ENCODE results near the gene FAM200C. TPM values are rescaled to one million over a fixed set of nuclear protein-coding genes. Genes with fewer than 3 reads are reported as not detected.
A peak's percentile ranks its signal among the peaks of the same experiment; 100 is the strongest.

FAM200C gene
- total RNA-seq, 1 donor from 2014 or later, result 3.2 TPM

GRCh38 chr5:160444407-160444806, 44.6 kb upstream of the FAM200C start:
- Mint-ChIP-seq H3K4me1 (ENCODE audit: unreplicated experiment) (no peaks in the 10 kb centered on the region), H3K27me3 (ENCODE audit: unreplicated experiment) (peaks cover 1% of the 10 kb centered on the region), H3K36me3 (ENCODE audit: low read depth, unreplicated experiment) (no peaks in the 10 kb centered on the region), H3K27ac (ENCODE audit: unreplicated experiment) (no peak overlapping the region), H3K4me3 (ENCODE audit: unreplicated experiment) (no peak overlapping the region), H3K9me3 (ENCODE audit: unreplicated experiment) (no peaks in the 10 kb centered on the region)
- DNase-seq (ENCODE audit: low spot score), result no peak
- TF ChIP-seq, protein P1, sequence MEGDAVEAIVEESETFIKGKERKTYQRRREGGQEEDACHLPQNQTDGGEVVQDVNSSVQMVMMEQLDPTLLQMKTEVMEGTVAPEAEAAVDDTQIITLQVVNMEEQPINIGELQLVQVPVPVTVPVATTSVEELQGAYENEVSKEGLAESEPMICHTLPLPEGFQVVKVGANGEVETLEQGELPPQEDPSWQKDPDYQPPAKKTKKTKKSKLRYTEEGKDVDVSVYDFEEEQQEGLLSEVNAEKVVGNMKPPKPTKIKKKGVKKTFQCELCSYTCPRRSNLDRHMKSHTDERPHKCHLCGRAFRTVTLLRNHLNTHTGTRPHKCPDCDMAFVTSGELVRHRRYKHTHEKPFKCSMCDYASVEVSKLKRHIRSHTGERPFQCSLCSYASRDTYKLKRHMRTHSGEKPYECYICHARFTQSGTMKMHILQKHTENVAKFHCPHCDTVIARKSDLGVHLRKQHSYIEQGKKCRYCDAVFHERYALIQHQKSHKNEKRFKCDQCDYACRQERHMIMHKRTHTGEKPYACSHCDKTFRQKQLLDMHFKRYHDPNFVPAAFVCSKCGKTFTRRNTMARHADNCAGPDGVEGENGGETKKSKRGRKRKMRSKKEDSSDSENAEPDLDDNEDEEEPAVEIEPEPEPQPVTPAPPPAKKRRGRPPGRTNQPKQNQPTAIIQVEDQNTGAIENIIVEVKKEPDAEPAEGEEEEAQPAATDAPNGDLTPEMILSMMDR (IDR thresholded peaks at IDR 0.05; ENCODE audit: unreplicated experiment), result no peak

GRCh38 chr5:160442824-160443431, 43.1 kb upstream of the FAM200C start:
- no peaks in the 10 kb centered on the region for H3K36me3 Mint-ChIP-seq (ENCODE audit: low read depth, unreplicated experiment)
- no peaks in the 10 kb centered on the region for H3K9me3 Mint-ChIP-seq (ENCODE audit: unreplicated experiment)
- no peak overlapping the region for H3K4me3 Mint-ChIP-seq (ENCODE audit: unreplicated experiment)
- TF ChIP-seq, protein P1 (IDR thresholded peaks at IDR 0.05; ENCODE audit: unreplicated experiment), result no peak
- DNase-seq (ENCODE audit: low spot score), result no peak
- peaks cover 3% of the 10 kb centered on the region for H3K27me3 Mint-ChIP-seq (ENCODE audit: unreplicated experiment)
- peaks cover 10% of the 10 kb centered on the region for H3K4me1 Mint-ChIP-seq (ENCODE audit: unreplicated experiment)
- H3K27ac Mint-ChIP-seq (ENCODE audit: unreplicated experiment), result no peak overlapping the region

DNA sequence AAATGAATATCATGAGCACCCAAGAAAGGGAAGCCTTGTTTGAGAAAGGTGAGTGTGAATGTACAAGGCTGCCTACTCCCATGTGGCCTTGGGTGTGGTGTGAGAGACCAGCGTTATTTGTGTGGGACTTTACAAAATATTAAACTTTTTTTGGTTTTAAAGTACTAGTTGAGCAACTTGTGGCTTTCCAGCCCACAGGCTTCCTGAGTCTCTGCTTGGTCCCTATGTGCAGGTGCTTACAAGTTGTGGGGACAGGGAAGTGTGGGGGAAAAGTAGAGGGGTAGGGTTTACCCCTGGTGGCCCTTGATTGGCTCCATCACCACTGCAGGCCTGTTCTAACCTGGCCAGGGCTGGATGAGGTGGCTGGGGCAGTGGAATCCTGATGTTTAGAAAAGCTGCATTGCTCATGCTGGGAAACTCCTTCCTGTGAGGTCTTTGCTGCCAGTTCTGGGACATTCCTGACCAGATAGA, 41.5 kb upstream of the FAM200C start:
- Mint-ChIP-seq H3K36me3 (ENCODE audit: low read depth, unreplicated experiment) (no peaks in the 10 kb centered on the region), H3K4me1 (ENCODE audit: unreplicated experiment) (peaks cover 17% of the 10 kb centered on the region), H3K9me3 (ENCODE audit: unreplicated experiment) (no peaks in the 10 kb centered on the region), H3K27ac (ENCODE audit: unreplicated experiment) (no peak overlapping the region), H3K4me3 (ENCODE audit: unreplicated experiment) (no peak overlapping the region), H3K27me3 (ENCODE audit: unreplicated experiment) (peaks cover 3% of the 10 kb centered on the region)
- no peak for DNase-seq (ENCODE audit: low spot score)
- TF ChIP-seq, protein P1 (IDR thresholded peaks at IDR 0.05; ENCODE audit: unreplicated experiment), result no peak

DNA sequence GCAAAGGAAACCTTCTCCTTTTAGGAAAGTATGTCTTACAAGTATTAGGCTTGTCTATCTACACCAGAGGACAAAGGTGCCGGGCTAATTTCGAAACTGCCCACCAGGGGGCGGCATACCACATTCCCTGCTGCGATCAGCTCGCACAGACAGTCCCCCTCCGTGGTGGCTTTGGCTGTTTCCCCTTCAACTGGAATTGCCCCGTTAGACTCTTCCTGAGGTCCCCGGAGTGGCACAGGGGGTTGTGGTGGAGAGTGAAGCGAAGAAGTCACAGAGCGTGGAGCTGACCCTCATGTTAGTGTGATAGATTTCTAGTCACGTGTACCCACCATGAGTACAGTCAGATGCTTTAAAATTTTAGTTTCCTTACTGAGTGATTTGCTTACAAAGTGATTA, 39.3 kb upstream of the FAM200C start:
- TF ChIP-seq, protein P1 (IDR thresholded peaks at IDR 0.05; ENCODE audit: unreplicated experiment), result peak; percentile 97
- Mint-ChIP-seq H3K4me3 (ENCODE audit: unreplicated experiment) (no peak overlapping the region), H3K27me3 (ENCODE audit: unreplicated experiment) (peaks cover 7% of the 10 kb centered on the region), H3K4me1 (ENCODE audit: unreplicated experiment) (peaks cover 17% of the 10 kb centered on the region), H3K9me3 (ENCODE audit: unreplicated experiment) (no peaks in the 10 kb centered on the region), H3K27ac (ENCODE audit: unreplicated experiment) (peak overlapping the region; percentile 68), H3K36me3 (ENCODE audit: low read depth, unreplicated experiment) (peaks cover 3% of the 10 kb centered on the region)
- DNase-seq (ENCODE audit: low spot score), result peak; percentile 94

DNA sequence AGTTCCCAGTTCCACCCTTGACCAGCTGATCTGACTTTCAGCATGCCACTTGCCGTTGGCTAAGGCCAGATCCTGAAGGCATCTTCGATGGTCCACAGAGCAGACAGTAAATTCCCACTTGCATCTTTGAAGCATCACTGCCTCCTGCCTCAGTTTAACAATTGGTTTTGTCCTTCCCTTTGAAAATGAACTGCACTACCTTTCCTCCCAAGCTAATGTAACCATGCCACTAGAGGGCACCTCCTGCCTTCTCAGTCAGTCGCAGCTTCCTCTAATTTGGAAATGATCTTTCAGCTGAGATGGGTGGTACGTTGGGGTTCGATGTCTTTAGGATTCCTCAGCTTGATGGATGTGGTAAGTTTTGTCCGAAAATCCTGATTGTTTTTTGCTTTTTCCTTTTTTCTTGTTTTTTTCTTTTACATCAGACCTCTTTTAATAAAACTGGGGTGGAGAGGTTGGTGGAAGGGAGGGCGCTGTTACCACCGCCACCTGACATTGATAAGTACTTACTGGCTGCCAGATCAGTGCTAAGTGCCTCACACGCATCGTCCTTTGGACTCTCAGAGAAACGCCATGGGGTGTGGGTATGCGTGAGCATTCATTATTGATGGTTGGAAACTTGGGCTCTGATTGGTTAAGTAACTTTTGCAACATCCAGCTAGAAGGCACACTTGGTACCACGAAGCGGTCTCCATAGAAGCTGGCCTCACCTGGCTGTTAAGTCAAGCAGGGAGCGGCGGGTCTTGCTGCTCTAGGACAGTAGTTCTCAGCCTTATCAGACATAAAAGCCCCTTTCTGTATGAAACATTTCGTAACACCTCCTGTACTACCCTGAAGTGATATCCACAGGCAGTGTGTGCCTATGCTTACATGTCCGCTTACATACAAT, 38.7 kb upstream of the FAM200C start:
- H3K27ac Mint-ChIP-seq (ENCODE audit: unreplicated experiment), result no peak overlapping the region
- peak; percentile 60 for DNase-seq (ENCODE audit: low spot score)
- H3K9me3 Mint-ChIP-seq (ENCODE audit: unreplicated experiment), result no peaks in the 10 kb centered on the region
- peak overlapping the region; percentile 62 for H3K4me3 Mint-ChIP-seq (ENCODE audit: unreplicated experiment)
- TF ChIP-seq, protein P1 (IDR thresholded peaks at IDR 0.05; ENCODE audit: unreplicated experiment), result no peak
- peaks cover 7% of the 10 kb centered on the region for H3K27me3 Mint-ChIP-seq (ENCODE audit: unreplicated experiment)
- H3K36me3 Mint-ChIP-seq (ENCODE audit: low read depth, unreplicated experiment), result peaks cover 4% of the 10 kb centered on the region
- peaks cover 17% of the 10 kb centered on the region for H3K4me1 Mint-ChIP-seq (ENCODE audit: unreplicated experiment)
